DLD1 (cell line): ENCODE measurements around the gene GALR2.
"Not testable (repeated sequence)": the region's sequence is repeated elsewhere in the genome, so short reads cannot be mapped to it uniquely, and the experiment has no call there.

Source experiments
- in situ Hi-C: cut with HindIII; loops from 2 replicates; pipeline ENCODE4 v1.10.0; 2017; ENCODE audit warnings: low sequenced_read_pairs

The GALR2 gene, protein sequence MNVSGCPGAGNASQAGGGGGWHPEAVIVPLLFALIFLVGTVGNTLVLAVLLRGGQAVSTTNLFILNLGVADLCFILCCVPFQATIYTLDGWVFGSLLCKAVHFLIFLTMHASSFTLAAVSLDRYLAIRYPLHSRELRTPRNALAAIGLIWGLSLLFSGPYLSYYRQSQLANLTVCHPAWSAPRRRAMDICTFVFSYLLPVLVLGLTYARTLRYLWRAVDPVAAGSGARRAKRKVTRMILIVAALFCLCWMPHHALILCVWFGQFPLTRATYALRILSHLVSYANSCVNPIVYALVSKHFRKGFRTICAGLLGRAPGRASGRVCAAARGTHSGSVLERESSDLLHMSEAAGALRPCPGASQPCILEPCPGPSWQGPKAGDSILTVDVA

GRCh38 chr17:76074390-76075363 is at the start of gene GALR2:
Gene GALR2 (plus strand): TSS chr17:76074781. CDS start chr17:76074884, 103 bp downstream.
- in situ Hi-C loops: no loop called here

DNA sequence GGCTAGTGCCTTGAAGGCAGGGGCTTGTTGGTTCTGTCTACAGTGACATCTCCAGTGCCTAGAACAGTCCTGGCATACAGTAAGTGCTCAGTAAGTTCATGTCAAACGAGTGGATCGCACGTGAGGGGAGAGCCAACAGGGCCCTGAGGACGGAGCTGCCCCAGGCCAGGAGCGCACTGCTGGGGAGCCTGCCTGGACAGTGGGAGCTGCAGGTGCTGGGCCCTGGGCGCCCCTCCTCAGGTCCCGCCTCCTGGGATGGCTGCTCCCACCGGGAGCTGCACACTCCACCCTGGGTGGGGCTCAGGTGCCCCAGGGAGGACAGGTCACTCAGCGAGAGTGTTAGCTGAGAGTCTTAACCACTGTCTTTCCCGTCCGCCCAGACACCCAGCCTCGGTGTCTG is 49.3 kb upstream of the GALR2 start:
- in situ Hi-C loops: no loop called here

DNA sequence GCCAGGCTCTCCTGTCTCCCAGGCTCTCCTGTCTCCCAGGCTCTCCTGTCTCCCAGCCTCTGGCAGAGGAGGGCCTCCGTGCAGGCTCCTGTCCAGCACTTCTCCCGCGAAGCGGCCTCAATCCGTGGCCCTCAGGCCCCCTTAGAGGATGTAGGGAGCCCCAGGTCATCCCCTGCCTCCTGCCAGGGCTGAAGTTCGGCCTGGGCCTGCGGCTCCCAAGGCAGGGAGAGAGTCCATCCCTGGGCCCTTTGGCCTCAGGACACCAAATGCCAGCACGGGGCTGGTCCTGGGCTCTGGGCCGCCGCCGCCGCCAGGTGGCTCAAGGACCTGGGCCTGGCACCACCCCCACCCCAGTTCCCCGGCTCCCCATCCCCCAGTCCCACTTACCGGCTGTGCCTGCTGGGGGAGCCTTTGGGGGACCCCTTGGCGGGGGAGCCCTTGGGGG is 47.8 kb upstream of the GALR2 start:
- in situ Hi-C loops: no loop called here

GRCh38 chr17:76027159-76027839 is 47.3 kb upstream of the GALR2 start, which contains the start of gene EVPL:
Gene EVPL (minus strand): TSS chr17:76027306. CDS start chr17:76027198, 108 bp downstream.
- in situ Hi-C loops: no loop called here

DNA sequence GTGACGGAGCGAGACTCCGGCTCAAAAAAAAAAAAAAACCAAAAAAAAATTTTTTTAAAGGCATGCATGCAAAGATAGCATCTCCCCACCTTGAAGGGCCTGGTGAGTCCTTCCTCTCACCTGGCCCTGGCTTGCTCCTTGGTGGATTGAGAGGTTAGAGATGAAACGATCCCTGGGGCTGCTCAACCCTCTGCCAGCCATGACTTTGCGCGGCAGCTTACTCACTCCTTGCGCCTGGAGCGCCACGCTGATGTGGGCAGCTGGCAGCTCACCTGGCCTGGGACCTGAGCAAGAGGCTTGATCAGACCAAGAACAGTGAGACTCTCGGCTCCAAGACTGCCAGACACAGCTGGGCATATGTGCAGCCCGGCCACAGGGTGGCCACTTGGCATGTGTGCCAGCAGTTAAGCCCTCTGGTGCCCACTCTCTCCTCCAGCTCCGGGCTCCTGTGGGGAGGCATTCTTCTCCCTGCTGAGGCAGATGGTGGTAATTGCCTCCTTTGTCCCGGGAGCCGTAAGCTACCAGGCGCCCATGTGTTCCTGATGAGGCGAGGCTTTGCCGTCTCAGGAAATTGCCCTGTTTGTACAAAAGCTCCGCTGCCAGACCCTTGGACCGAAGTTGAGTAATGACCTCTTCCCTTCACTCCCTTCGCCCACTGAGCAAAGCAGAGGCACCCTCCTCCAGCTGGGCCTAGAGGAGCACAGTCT is 42.4 kb upstream of the GALR2 start:
- in situ Hi-C loops: no loop called here

- in situ Hi-C loops: no loop called here
Observed at GRCh38 chr17:76032780-76033108, 41.8 kb upstream of the GALR2 start.

GRCh38 chr17:76033139-76033538 is 41.4 kb upstream of the GALR2 start:
- in situ Hi-C loops: no loop called here

GRCh38 chr17:76034428-76035350 is 39.9 kb upstream of the GALR2 start:
- in situ Hi-C loops: no loop called here

DNA sequence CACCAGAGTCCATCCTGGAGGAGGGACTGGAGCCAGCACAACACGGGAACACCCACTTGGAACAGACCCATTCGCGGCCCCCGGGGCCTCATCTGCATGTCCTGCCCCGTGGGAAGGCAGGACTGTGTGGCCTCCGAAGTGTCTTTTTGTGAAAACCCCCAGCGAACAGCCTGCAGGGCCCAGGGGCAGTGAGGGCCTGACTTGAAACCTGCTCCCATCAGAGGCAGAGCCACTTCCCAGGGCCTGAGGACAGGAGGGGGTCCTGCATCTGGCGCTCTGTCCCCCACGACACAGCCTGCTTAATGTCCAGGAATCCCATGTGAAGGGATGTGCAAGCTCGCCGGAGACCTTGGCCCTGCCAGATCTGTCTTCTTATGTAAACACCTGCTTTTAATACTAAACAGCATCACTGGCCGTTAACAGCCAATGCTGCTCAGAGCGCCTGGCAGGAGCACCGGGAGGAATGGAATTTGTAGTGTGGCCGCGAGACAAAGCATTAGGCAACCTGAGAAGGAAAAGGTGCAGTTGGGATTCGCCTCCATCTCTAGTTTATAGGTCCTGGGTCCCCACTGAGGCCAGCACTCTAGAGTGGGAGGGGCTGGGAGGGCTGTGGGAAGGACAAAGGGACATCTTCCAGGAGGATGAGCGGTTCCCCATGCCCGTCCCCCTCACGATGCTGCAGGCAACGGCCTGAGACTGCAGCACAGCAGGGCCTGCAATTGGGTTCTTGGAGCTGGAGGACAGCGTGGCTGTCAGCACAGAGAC is 37.9 kb upstream of the GALR2 start:
- in situ Hi-C loops: no loop called here

- in situ Hi-C loops: no loop called here
Observed at GRCh38 chr17:76038050-76038449, 36.5 kb upstream of the GALR2 start.

DNA sequence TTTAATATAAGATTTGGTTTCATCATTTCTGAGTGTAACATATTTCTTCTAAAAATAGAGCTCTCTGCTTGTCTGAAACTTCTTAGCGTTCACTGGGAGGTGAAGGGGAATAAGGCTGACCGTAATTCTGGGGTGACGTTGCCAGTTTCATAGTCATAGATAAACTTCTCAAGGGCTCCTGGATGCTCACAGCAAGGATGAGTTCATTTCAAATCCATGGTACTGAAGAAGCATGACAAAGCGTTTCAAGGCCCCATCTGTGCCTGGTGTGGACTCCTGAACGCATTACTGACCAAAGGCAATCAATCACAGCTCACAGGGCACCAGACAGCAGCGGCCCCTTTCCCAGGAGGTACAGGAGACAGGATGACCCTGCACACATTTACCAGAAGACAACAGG is 35.5 kb upstream of the GALR2 start:
- in situ Hi-C loops: no loop called here

DNA sequence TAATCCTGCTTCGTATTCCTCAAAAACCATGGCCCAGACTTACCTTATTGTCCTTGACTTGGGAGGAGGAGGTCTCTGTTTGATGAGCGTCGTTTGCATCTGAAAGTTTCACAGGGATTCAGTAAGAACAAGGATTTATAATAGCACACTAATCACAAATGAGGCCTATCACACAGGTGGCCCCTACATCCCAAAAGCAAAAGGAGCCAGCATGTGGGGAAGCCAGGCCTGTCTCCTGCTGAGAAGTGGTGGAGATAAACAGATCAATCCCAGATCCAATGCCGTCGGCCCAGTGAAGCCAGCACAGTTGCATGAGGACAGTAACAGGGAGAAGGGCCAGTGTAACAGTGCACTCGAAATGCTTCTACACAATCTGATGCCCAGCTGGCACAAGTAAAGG is 34.2 kb upstream of the GALR2 start:
- in situ Hi-C loops: no loop called here

- in situ Hi-C loops: not testable (repeated sequence)
Observed at GRCh38 chr17:76042868-76043267, 31.7 kb upstream of the GALR2 start.

DNA sequence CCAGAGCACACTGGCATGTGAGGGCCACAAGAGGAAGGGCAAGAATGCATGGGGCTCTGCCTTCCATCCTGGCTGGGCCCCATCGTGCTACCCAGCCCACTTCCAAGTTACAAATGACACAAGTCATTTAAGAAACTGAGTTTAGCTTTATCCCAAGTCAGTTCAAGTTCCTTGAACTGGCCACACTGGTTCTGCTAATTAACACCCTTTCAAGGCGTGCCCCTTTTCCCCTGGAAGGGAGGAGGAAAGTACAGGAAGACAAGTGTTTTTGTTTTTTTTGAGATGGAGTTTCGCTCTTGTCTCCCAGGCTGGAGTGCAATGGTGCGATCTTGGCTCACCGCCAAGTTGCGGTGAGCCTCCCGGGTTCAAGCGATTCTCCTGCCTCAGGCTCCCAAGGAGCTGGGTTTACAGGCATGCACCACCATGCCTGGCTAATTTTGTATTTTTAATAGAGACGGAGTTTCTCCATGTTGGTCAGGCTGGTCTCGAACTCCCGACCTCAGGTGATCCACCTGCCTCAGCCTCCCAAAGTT is 30.0 kb upstream of the GALR2 start:
- in situ Hi-C loops: not testable (repeated sequence)

GRCh38 chr17:76046064-76046463 is 28.5 kb upstream of the GALR2 start:
- in situ Hi-C loops: no loop called here

DNA sequence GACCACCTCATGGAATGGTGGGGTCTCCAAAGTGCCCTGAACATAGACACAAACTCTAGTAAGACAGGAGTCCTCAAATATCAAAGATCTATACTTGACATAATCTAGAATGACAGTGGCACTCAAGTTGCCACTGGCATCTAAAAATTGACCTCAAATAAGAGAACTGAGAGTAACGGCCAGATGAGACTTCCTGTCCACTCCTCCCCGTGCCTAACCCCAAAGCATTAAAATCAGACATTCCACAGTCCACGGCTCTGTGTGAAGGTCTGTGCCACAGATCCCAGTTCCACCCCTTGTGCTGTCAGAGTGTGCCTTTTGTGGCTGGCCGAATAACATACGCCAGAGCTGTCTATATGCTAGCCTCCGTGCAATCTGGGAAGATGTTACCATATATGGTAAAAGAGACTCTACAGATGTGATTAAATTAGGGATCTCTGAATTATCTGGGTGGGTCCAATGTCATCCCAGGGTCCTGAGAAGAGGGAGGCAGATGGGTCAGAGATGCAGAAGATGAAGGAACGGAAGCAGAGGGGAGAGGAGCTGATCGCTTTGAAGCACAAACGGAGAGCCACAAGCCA is 26.5 kb upstream of the GALR2 start:
- in situ Hi-C loops: no loop called here

DNA sequence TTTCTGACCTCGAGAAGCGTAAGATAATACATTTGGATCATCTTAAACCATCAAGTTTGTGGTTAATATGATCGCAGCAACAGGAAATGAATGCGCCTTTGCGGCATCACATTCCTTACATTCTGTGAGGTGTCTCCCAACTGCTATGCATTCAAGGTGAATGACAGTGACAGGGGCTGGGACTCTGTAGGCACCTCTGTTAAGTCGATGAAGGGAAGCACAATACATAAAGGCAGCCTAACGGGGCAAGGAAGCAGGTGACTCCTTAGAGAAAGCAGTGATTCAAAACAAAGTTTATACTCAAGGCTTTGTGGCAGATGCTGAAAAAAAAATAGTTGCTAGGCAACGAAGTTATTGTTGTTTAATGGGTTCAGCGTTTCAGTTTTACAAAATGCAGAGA is 25.9 kb upstream of the GALR2 start:
- in situ Hi-C loops: no loop called here

DNA sequence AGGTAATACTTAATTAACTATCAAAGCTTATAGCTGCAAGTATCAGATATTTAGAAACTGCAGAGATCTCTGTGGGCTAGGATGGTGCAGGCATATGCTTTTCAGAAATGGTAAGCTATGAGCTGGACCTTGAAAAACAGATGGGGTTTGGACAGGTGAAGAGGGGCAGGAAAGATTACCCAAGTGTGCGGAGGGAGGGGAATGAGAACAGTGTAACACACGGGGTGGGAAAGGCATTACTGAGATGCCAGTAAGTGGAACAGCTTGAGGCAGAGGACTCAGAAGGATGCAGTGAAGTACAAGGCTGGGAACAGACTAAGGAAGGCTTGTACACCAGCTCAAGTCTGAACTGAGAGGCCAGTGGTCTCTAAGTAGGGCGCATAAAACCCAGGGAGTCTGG is 25.3 kb upstream of the GALR2 start:
- in situ Hi-C loops: no loop called here
